ENCODE results near the gene THRSP.

Gene THRSP

DNA sequence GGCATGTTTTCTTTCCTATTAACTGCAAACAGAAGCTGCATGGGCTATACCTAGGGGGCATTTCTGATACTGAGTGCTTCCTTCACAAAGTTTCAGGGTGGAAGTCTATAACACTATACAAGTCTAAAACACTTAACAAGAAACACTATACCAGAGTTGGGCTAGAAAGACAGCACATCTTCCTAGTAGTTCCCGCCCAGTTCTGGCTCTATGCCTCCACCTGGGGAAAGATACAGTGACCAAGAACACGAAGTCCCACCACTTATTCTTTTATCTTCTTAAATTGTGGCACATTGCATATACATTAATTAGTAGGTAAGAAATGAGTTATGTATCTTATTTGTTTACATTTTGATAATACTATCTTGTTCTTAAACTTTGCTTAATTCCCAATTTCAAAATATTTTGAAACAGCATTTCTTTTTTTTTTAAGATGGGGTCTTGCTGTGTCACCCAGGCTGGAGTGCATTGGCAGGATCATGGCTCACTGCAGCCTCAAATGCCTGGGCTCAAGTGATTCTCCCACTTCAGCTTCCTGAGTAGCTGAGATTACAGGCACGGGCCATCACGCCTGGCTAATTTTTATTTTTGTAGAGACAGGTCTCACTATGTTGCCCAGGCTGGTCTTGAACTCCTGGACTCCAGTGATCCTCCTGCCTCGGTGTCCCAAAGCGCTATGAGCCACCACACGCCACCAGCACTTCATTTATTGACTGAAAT, 34.2 kb downstream of the THRSP start:
- DNase-seq (ENCODE audit: low spot score) = no peak

DNA sequence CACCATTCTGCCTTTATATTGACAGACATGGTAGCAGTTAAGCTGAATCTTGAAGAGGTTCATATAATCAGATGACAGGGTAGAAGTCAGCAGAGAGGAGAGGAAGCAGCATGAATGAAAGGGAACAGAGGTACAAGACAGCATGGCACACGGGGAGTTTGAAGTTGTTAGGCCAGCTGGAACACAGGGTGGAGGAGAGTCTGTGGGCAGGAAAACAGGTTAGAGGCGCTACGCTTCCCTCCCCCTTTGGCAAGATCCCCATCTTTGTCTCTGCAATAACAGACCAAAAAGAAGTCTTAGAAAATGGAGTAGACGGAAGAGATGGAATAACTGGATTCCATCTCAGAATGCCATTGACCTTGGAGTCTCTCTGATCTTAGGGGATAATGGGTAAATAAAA, 36.0 kb downstream of the THRSP start:
- DNase-seq (ENCODE audit: low spot score) = no peak

DNA sequence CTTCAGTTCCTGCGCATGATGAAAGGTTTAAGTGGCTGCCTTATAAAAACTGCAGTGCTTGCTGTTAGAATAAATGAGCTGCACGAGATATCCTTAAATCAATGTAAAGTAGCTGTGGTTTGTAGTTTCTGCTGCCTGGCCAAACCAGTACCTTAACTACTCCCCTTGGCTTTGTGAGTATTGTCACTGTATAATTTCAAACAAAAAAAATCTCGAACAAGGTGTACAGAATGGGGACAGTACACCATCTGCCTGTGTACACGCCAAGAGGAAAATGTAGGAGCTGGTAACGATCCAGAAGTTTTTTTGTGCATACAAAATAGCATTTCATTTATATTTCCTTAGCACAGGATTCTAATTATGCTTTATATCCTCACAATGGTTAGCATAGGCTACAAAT, 36.6 kb downstream of the THRSP start:
- no peak for DNase-seq (ENCODE audit: low spot score)

DNA sequence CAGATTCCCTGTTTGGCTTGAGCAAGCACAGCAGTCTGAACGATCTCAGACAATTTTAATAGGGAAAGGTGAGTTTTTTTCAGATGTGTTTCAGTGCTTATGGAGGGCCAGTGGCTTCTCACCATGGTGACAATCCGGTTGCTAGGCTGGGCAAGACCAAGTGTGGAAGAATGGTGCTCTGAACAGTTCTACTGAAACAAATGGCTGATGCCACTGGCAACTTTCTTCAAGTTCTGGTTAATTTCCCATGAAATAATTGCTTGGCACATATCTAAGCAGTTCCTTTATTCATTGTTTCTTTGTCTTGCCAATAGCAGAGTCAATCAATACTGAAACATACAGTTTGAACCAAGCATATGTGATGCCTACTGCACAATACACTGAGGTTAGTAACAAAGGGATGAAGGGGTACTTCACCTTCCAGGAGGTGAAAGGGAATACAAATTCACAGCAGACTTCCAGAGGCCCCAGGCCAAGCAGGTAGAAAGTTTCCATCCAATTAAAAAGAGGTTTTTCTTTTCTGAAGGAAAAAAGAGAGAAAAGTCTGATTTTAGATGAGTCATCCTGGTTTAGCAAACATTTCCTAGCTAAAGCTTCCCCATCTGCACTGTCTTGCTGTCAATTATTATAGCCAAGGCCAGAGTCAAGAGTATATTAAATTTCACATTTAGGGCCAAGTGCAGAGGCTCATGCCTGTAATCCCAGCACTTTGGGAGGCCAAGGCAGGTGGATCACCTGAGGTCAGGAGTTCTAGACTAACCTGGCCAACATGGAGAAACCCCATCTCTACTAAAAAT, 37.2 kb downstream of the THRSP start:
- no peak for DNase-seq (ENCODE audit: low spot score)

DNA sequence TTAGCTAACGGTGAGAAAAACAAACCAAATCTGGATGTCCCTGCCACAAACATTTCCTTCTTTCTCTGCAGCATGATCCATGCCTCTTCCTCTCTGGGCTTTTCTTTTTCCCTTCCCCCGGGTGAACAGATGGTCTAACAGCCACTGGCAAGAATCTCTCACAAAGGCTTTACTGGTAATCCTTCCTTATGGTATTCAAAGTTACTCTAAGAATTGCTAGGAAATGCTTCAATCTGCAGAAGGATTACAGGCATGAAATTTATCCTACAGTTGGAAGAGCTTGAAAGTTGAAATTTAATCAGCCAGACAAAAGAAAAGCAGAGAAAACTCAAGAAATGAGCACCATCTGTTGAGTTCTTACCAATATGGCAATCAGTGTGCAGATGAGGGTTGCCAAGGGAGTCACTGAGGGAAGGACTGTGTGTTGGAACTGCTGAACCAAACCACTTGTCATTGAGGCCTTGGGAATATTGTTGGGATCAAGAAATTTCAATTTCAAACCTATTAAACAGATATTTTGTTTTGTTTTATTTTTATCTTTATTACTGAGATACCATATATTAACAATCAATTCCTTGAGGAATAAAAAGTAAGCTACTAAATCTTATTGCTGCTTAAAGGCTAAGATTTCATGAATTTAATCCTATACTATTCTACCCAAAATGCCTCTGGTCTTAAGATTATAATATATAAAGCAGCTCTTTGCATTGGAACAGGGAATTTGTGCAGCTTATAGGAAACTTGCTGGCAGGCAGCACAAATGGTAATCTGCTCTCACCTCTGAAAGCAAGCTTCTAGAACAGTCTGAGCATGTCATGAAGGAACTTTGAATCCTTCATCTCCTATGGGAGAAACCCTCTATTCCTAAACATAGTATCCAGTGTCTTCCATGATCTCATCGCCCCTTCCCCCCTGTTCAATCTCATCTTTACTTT, 45.7 kb downstream of the THRSP start:
- DNase-seq (ENCODE audit: low spot score) = no peak

DNA sequence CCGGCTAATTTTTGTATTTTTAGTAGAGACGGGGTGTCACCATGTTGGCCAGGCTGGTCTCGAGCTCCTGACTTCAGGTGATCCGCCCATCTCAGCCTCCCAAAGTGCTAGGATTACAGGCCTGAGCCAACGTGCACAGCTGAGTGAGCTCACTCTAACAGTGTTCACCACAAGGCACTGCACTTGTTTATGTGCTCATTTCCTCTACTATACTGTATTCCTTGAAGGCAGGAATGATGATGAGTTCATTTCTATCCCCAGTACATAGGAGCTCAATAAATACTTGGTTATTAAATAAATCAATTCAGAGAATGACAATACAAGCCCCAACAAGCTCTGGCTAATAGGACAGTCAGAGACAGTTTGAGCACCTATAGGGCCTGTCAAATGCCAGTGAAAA, 46.7 kb downstream of the THRSP start:
- DNase-seq (ENCODE audit: low spot score) = no peak

DNA sequence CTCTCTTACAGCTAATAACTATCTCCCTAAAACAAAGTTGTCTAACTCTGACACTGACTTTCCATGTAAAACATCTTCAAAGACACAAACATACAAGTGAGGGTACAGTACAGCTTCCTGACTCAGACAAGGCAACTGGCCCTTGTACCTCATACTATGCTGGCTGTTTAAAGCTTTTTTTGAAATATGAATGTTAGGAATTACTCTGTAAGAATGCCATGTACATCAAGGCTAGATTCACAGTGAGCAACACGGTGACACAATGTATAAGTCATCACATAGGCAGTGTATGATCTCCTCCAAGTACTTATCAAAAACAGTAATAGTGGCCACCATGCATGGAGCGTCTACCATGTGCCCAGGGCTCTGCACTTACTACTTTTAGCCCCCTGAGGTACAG, 47.2 kb downstream of the THRSP start:
- no peak for DNase-seq (ENCODE audit: low spot score)

DNA sequence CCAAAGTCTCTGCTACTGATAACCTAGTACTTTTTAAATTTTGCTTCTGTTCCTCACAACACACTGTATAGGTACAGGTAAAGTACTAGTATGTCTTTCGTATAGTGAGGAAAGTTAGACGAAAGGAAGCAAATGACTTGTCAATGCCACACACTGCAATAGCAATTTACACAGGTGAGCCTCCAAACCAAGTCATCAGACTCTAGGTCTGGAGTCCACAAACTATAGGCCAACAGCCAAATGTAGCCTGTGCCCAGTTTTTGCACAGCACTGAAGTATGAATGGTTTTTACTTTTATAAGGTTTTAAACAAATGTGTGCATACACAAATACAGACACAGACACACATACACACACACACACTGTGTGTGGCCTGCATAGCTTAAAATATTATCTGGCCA, 47.6 kb downstream of the THRSP start:
- no peak for DNase-seq (ENCODE audit: low spot score)

DNA sequence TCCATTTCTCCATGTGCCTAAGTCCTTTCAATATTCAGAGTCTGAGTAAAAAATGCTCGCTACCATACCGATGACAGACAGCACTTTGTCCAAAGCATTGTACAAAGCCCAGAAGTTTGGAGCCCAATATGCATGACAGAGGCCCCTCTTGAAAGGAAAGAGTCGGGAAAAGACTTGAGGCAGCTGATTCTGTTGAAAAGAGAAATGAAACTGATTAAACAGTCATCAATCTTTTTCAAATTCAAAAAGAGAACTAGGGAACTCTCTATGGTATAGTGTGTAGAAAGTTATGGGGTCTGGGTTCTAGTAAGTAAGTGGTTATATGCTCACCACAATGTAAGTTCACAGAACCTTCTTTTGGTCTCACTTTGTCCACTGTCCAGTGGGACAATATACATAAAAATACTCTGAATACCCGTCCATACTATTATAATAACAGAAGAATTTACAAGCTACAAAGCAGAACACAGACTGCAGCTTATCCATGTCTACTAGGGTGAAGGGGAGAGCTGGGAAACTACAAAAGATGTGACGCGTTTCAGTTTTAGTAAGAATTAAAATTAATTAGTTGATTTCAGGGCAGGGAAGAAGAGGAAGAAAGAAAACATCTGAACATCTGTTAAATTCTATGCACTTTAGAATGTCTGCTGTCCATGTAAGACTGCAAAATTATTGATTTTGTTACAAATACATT, 49.1 kb downstream of the THRSP start:
- DNase-seq (ENCODE audit: low spot score) = no peak
